GM19468 (cell line): ENCODE results near the gene DLGAP1.

ENCODE experiments used
- ATAC-seq: cut with Tn5 transposase; IDR thresholded peaks from one replicate; pipeline ENCODE4 v1.9.1; 2021; ENCODE audit warnings: mild to moderate bottlenecking, moderate library complexity, moderate number of reproducible peaks; ENCODE audit not compliant: unreplicated experiment; ENCODE audit errors: extremely low read depth

Gene DLGAP1

DNA sequence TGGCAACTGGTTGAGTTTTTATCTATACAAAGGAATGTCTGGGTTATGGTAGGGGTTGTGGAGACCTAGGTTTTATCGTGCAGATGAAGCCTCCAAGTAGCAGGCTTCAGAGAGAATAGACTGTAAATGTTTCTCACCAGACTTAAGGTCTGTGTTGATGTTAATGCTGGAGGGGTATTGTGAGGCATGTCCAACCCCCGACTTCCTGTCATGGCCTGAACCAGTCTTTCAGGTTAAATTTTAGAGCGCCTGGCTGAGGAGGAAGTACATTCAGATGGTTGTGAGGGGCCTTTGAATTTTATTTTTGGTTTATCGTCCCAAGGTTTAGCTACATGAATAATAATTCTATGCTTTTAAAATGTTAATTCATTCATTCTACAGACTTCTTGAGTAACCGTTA is 435.1 kb downstream of the DLGAP1 start:
- no peak for ATAC-seq

DNA sequence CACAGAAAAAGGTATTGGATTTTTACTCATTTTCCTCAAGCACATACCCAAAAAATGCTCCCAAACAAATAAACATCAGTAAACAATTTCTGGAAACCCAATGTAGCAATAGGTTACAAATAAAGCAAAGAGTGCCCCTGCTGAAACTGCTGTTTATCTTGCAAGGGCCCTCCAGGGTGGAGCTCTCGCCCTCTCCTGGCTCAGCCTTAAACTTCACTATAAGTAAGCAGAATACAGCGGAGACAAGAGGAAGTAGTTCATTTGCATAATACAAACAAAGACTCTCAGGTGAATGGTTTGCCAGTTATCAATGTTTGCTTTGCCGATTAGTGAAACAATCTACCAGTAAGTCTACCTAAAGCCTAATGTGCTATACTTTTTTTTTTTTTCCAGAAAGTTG is 437.6 kb downstream of the DLGAP1 start:
- ATAC-seq, result peak; percentile 37

DNA sequence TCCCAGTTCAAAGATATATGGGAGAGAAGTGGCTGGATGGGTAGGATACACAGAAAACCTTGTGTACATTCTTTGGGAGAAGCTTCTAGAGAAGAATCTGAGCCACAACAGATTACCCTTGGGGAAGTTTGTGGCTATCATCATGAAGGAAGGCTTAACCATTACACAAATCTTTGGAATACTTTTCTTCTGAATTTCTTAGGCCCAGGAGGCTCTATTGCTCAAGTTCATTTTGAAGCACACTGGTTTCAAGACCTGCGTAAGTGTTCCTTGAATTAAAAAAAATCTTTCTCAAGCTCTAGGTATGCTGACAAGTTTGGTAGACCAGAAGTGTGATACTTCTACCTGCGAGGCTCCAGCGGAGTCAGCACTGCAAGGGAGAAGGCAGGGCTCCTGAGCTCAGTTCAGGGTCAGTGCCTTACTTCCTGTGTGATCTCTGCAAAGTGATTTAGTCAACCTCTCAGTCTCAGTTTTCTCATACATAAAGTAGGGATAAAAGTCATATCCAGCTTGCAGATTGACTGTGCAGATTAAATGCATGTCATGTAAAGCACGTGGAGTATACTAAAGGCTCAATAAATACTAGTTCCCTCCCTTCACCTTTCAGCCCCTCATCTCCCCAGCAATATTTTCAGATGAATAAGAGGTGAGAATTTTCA is 438.6 kb downstream of the DLGAP1 start:
- no peak for ATAC-seq

DNA sequence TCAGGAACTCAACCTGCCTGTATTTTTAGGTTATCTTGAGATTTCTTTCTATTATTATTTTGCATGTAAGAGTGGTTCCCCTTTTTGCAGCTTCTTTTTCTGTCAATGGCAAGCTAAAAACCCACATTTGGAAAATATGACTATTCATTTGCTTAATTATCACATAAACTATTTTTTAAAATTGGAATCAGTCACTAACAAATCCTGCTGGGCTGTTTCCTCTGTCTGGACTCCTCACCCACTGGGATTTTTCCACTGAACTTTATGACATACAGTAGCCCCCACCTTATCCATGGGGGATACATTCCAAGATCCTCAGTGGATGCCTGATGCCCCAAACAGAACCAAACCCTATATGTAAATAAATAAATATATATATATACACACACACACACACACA is 447.3 kb downstream of the DLGAP1 start:
- no peak for ATAC-seq

DNA sequence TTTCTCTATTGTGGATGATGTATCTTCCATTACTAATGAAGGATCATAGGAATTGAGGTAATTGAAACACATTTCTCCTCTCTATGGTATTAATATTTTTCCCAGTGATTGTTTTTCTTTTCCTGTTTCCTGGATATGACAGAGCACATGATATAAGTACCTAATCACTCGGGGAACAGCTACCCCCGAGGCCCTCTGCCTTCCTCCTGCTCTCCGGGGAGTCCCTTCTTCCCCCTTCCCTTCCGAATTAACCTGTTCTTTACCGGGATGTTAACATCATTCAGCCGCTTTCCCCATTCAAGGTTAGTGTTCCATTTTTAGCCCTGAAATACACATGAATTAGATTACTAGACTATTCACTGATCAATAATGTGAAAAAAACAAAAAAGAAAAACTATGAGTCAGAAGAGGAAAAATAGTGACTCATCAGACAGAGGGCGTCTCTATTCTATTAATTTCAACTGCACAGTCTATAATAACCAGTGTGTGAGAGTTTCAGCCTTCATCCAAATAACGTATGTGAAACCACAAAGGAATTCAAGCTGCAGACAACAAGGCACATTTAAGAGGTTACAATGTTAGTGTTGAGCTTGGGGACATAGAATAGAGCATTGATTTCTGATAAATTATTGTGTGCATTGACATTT is 450.8 kb downstream of the DLGAP1 start:
- no peak for ATAC-seq

DNA sequence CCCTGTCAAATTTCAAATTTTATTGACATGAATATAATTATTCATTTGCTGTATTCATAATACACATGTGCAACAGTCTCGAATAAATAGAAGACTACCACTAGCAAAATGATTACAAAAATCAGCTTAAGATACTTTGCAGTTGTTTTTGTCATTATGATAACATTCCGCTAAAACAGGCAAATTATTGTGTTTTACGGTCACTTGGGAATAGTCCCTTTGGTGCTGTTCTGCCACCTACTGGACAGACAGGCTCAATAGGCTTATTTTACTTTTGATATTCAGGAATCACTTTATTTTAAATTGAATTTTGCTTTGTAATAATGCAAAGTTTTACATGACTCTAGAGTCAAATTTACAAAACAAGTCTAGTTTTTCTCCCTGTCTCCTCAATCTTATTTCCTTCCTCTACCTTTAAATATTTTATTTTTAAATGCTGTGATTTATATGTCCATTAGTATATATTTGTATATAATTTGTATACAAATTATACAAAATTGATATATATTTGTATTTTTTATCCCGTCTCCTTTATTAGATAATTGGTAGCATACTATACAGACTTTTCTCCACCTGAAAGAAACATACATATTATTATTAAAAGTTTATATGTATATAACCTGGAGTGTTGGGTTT is 456.3 kb downstream of the DLGAP1 start:
- no peak for ATAC-seq

DNA sequence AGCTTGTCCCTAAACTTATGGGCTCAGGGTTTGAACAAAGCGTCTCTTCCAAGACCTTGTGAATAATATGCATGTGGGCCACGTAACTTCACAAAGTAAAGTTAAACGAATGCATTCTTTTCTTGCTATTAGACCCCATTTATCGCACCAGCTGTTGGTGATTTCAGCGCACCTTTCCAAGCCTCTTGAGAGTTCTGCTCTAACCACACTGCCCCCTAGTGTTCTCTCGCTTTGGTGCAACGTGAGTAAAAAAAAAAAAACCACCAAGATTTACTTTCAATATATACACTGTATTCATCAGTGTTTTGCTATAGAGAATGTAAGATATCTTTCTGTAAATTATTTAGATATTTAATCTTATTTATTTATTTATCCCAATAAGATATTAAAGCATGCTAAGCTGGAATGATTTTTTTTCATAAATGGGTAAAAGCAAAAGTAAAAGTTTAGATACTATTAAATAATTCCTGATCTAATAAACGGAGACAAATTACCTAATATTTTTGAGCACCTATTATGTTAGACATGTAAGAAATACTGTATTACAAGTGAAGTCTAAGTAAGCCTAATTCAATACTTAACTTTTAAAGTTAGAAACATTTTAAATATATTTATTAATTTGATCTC is 459.5 kb downstream of the DLGAP1 start:
- no peak for ATAC-seq

DNA sequence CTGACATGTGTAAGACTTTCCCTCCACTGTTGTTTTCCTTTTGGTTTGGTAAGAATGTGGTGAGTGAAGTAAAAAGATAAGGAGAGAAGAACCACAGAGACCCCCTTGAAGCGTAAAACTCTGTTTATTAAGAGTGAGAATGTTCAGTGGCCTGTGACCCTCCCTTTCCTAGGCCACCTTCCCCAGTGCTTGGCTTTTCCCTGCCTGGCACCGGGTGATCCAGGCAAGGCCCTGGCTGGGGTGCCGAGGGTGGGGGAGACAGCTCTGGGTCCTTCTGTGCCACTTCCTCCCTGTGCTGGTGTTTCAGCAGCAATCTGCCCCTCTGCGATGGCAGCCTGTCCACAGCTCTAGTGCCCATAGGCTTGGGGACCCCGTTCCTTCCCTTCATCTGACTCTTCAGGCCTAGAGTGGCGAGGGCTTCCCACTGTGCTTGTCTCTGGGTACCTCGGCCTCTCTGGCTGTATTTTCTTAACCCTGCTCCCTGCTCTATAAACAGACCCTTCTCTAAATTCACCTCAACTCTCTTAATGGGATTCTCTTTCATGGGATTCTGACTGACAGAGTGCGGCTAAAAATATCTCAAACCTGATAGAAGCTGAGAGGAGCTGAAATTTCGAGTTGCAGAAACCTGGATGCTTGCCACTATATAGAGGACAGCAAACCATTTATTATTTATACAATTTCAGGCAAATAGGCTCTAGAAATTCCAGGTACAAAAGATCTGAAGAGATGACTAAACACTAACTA is 461.0 kb downstream of the DLGAP1 start:
- no peak for ATAC-seq

DNA sequence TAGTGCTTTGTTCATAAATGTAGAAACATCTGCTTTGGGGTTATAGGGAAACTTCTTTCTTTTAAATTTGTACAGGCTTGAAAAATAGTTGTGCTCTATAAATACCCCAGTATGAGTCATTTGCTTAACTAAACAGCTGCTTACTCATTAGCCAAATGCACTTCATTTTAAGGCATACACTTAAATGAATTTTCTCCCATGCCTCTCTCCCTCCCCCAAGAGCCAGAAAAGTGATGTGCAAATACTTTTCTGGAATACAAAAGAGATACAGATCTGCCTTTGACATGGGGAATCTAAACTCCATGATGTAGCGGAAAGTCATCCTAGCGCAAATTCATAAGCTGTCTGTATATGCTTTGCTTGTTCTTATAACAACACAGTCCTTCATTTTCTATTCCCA is 469.4 kb downstream of the DLGAP1 start:
- ATAC-seq, result no peak

DNA sequence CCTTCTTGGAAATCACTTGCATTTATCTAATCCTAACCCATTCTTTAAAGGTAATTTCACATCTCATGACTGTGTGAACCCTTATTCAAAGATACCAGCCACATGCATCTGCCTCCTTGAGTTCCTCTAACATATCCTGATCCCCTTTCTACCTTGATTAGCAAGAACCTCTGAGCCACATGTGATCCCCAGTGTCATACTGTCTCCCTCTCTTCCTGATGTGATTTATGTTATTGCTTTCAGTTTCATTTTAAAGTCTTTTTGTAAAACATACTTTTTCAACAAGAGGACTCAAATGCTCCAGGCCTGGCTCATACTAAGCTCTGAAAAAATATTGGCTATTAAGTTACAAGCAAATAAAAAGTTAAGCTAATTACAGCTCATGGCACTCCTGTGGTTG is 470.1 kb downstream of the DLGAP1 start:
- no peak for ATAC-seq

DNA sequence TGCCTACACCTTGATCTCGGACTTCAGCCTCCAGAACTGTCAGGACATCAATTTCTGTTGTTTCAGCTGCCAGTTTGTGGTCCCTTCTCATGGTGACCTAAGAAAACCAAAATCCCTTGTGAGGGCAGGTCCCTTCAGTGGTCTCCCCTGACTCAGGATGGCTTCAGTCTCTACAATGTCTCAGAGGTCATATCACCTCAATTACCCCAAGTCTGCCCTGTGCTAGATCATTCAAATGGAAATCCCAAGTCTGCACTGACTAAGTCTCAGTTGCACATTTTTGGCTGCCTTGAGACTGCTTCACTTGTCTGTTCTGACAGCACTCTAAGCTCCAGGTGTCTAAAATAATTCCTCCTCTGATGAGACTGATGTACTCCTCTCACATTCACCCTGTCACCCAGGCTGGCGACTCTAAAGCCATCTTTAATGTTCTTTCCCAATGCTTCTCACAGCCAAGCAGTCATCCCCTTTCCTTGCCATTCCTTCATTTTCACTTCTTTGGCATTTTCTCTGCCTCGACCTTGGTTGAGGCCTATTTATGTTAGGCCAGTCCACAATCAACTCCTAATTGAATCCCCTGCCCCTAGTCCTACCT is 470.8 kb downstream of the DLGAP1 start:
- ATAC-seq, result no peak

DNA sequence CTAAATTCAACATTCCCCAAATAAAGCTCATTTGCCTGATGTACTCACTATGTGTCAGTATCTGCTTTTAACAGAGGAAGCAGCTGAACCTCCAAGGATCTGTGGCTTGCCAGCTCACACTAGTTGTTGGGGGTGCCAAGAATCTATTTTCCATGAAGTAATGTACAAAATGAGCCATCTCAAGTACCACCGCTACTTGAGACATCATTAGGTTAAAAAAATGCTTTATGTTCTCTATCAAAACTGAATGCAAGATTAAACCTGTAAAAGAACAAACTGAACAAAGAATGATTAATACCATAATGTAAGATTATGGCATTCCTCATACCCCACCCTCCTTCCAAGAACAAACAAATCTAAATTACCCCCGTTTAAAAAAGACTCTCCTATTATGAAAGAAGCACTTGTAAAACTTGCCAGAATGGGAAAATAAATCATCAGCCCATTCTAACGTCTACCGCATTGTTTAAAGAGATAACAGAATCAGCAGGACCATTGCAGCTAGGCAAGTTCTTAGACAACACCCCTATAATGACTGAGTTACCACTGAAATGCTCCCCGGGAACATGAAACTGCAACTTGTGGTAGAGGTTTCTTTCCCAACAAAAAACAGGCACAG is 471.6 kb downstream of the DLGAP1 start:
- ATAC-seq, result no peak

DNA sequence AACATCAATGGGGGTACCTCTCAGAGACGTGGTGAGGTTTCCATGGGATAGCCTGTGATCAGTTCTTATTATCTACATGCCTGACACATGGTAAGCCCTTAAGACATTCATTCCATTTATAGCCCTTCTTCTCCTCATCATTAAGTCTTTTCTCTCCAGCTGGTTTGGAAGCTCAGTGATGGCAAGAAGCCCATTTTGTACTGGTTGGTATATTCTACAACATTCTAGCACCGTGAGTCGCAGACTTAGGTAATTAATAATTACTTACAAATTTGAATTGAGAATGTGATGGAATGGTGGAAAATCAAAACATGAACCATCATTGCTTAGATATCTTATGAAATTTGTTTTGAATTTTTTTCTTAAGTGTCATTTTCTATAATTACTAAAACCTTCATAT is 472.6 kb downstream of the DLGAP1 start:
- no peak for ATAC-seq

DNA sequence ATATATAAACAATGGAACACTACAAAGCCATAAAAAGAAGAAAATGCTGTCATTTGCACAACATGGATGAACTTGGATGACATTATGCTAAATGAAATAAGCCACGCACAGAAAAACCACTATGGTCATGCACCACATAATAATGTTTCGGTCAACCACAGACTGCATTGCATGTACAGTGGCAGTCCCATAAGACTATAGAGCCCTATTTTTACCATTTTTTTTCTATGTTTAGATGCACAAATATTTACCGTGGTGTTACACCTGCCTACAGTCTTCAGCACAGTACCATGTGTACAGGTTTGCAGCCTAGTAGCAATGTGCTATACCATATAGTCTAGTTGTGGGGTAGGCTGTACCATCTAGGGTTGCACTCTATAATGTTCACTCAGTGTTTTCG is 476.1 kb downstream of the DLGAP1 start:
- no peak for ATAC-seq

DNA sequence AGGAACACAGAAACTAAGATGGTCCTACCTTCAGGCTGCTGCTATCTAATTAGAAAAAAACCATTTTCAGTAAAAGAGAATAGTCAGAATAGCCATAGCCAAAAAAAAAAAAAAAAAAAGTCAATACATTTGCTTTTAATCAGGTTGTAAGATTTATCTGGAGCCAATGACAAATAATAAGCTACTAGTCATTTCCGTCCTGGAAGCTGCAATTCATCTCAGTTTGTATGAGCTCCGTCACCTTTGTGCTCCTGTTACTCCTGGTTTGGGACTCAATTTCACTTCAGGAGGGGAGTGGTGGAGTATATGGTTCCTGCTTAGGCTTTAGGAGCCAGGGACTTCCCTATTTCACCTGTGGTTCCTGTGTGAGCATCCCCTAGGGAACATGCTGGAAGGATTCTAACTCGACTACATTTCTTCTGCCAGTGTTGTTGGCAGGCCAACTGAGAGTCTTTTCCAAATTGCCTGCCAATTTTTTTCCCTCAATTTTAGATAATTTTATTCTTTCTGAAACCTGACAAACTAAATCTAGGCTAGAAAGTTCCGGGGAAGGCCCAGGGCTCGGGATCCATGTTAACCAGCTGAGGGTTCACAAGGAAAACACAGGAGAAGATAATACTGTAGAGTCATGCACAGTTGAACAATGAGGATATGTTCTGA is 481.8 kb downstream of the DLGAP1 start:
- ATAC-seq, result no peak

DNA sequence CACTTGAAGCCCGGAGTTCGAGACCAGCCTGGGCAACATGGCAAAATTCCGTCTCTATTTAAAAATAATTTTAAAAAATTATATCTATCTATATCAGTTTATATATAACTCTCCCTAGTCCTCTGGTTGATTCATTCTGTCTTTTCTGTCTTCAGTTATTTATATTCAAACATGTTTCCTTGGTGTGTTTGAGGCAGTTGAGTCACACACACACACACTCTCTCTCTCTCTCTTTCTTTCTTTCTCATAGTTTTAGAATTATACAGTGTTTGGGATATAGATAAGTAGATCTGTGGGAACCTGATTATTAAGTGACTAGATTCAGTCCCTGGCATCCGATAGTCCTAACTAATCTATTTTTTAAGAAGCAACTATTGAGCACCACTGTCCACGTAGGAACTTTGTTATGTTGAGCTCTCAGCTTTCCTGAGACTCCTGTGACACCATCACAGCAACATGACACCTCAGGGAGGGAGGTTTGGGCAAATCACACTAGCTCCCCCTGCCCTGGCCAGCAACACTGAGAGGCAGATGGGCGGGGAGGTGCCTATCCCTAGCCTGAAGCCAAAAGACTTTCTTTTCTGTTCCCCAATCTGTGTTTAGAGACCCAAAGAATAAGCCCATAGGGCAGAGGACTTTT is 482.7 kb downstream of the DLGAP1 start:
- ATAC-seq, result no peak

DNA sequence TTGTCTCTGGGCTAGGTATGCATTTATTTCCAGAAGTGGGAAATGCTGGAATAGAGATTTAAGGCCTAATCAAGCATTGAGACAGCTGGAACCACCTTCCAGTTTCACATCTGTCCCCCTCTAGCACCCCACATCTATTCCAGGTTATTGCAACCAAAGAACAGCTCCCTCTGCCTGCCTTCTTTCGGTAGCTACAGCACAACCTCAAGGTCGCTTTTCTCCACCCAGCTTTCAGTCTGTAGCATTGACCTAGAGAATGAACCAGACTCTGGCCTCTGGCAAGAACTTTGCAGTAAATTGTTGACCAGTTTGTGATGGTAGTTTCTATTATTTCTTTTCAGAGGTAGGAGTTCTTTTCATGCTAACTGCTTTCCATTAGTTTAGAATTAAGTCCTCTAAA is 484.2 kb downstream of the DLGAP1 start:
- no peak for ATAC-seq

DNA sequence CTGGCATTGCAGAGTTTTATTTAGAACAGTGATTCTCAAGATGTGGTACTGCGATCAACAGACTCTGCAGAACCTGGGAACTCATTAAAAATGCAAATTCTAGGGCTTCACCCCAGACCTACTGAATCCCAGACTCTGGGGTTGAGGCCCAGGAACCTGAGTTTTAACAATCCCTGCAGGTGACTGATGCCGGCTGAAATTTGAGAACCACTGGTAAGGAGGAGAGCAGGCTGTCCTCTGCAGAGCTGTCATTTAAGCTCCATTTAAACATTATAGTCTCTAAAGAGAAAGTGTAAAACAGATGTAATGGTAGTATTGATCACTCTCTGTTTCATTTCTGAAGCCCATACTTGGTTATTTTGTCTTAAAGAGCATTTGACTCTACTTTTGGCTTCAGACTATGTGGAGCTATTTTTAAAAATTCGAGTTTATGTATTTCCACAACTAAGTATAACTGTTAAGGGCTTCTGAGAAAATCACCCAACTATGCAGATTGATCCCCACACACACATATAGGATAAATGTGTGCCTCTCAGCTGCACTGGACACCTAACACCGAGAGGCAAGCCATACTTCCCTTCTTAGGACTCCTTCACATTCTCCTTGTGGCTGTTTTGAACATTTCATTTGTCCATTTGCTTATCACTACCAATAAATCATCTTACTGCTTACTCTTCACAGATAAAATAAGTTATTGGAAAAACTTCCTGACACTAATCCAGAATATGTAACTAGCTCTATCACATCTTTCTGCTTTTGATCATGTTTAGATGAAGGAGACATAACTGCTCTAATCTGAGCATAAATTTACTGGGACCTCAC is 487.5 kb downstream of the DLGAP1 start:
- ATAC-seq, result no peak
